SU-DHL-6 (cell line): ENCODE results near the gene KCNA3.

Experiments
- H2AFZ ChIP-seq: fragments of 200-600 bp; sonication (generic); 2 replicates; pipeline ENCODE4 v1.6.1; 2014; ENCODE audit warnings: low read depth, mild to moderate bottlenecking, moderate library complexity, mixed read lengths, antibody characterized with exemption, low read length; ENCODE audit not compliant: severe bottlenecking
- H3F3A ChIP-seq: fragments of 200-600 bp; shearing (Covaris generic); 2 replicates; pipeline ENCODE4 v1.6.0; 2016; ENCODE audit warnings: antibody characterized with exemption, mild to moderate bottlenecking; ENCODE audit not compliant: insufficient read depth
- H3K27ac ChIP-seq: fragments of 200-600 bp; sonication (generic); 2 replicates; pipeline ENCODE4 v1.5.1; 2016; ENCODE audit warnings: low read depth, mild to moderate bottlenecking, low read length, moderate library complexity, mixed read lengths
- H3K27me3 ChIP-seq: fragments of 200-600 bp; sonication (generic), shearing (Covaris generic); 2 replicates; pipeline ENCODE4 v1.6.0; 2014; ENCODE audit warnings: mild to moderate bottlenecking, low read length
- H3K36me3 ChIP-seq: fragments of 200-600 bp; sonication (generic); 2 replicates; pipeline ENCODE4 v1.6.1; 2014; ENCODE audit warnings: mild to moderate bottlenecking, low read length, mixed read lengths
- H3K4me2 ChIP-seq: fragments of 300-600, 200-600 bp; shearing (Covaris generic), sonication (generic); 2 replicates; pipeline ENCODE4 v1.6.0; 2014; ENCODE audit warnings: low read length, low read depth, mild to moderate bottlenecking; ENCODE audit not compliant: poor library complexity, severe bottlenecking
- H3K4me3 ChIP-seq: fragments of 200-600 bp; sonication (generic); 2 replicates; pipeline ENCODE4 v1.5.1; 2014; ENCODE audit warnings: antibody characterized with exemption, low read length, mild to moderate bottlenecking, mixed read lengths; ENCODE audit not compliant: insufficient read depth, poor library complexity, severe bottlenecking
- H3K79me2 ChIP-seq: fragments of 200-600 bp; sonication (generic); 2 replicates; pipeline ENCODE4 v1.6.1; 2014; ENCODE audit warnings: mild to moderate bottlenecking, low read length, moderate library complexity; ENCODE audit not compliant: insufficient read depth
- H3K9ac ChIP-seq: fragments of 200-600 bp; sonication (generic); 2 replicates; pipeline ENCODE4 v1.7.0; 2014; ENCODE audit warnings: mild to moderate bottlenecking, low read length
- H3K9me2 ChIP-seq: fragments of 200-600 bp; sonication (generic); replicated peaks from 2 replicates; pipeline ENCODE4 v1.6.1; 2014; ENCODE audit warnings: low read length; ENCODE audit not compliant: insufficient read depth
- H3K9me3 ChIP-seq: fragments of 200-600 bp; sonication (generic); 2 replicates; pipeline ENCODE4 v1.6.1; 2014; ENCODE audit warnings: low read length, mixed read lengths; ENCODE audit not compliant: insufficient read depth
- H4K20me1 ChIP-seq: fragments of 200-600 bp; sonication (generic); 2 replicates; pipeline ENCODE4 v1.6.1; 2014; ENCODE audit warnings: low read depth, mild to moderate bottlenecking, antibody characterized with exemption, low read length, moderate library complexity, mixed read lengths
- EZH2phosphoT487 ChIP-seq: fragments of 200-600 bp; sonication (generic), shearing (Covaris generic); conservative IDR thresholded peaks from 2 replicates; pipeline ENCODE4 v1.6.1; 2018; ENCODE audit warnings: mild to moderate bottlenecking, antibody characterized with exemption, low read length, moderate library complexity, mixed read lengths
- TF ChIP-seq, protein P1 (sequence below): fragments of 200-600 bp; sonication (generic); IDR thresholded peaks from one replicate; pipeline ENCODE4 v1.5.1; 2017; ENCODE audit warnings: antibody characterized with exemption, mild to moderate bottlenecking, low read length, moderate library complexity; ENCODE audit not compliant: insufficient read depth, poor library complexity, severe bottlenecking

The KCNA3 gene

DNA sequence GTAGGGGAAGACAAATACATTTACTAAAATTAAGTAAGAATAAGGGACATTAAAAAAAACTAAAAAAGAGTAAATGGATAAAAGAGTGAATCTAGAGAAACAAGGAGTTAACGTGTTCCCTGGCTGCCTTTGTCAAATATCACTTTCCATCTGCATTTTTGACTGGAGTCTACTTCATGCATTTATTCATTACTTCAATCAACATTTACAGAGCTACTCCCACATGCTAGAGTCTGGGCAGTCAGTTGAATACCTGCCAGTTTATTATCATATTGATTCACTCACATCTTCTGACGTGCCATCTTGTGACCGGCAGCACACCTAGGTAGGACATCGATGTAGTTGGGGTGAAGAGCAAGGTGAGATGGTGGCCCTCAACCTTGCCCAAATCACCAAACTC lies 35.6 kb upstream of the KCNA3 start:
- no peaks in the 10 kb centered on the region for H3K27me3 ChIP-seq
- no peaks in the 10 kb centered on the region for H3K79me2 ChIP-seq
- no peak for TF ChIP-seq EZH2phosphoT487
- no peak overlapping the region for H3K4me2 ChIP-seq
- no peak overlapping the region for H3K9ac ChIP-seq
- H4K20me1 ChIP-seq, result no peaks in the 10 kb centered on the region
- H3K9me3 ChIP-seq, result no peaks in the 10 kb centered on the region
- H3K27ac ChIP-seq, result no peak overlapping the region
- no peaks in the 10 kb centered on the region for H3K36me3 ChIP-seq
- no peaks in the 10 kb centered on the region for H3K9me2 ChIP-seq
- no peak overlapping the region for H3K4me3 ChIP-seq
- H3F3A ChIP-seq, result no peaks in the 10 kb centered on the region
- no peak overlapping the region for H2AFZ ChIP-seq

DNA sequence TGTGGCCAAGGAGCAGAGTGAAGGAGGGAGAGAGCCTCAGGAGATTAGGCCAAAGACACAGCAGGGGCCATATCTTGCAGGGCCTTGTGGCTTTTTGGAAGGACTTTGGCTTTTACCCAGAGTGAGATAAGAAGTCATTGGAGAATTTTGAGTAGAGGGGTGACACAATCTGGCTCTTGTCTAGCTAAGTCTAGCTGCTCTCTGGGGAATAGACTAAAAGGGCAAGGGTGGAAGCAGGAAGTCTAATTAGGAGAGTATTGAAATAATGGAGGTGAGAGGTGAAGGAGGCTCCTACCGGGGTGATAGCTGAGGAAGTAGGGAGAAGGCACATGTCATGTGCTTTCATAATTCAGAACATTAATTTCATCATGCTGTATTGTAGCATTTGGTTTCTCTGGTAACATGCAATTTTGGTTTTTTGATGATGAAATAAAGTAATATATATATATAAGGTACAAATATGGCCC lies 34.3 kb upstream of the KCNA3 start:
- Histone ChIP-seq H3K9ac (no peak overlapping the region), H2AFZ (no peak overlapping the region), H3K36me3 (no peaks in the 10 kb centered on the region), H3K4me3 (no peak overlapping the region), H3K27ac (no peak overlapping the region), H4K20me1 (no peaks in the 10 kb centered on the region), H3K9me3 (no peaks in the 10 kb centered on the region), H3K27me3 (no peaks in the 10 kb centered on the region), H3F3A (no peaks in the 10 kb centered on the region), H3K4me2 (no peak overlapping the region), H3K79me2 (no peaks in the 10 kb centered on the region), H3K9me2 (no peaks in the 10 kb centered on the region)
- no peak for TF ChIP-seq EZH2phosphoT487
- TF ChIP-seq, protein P1, sequence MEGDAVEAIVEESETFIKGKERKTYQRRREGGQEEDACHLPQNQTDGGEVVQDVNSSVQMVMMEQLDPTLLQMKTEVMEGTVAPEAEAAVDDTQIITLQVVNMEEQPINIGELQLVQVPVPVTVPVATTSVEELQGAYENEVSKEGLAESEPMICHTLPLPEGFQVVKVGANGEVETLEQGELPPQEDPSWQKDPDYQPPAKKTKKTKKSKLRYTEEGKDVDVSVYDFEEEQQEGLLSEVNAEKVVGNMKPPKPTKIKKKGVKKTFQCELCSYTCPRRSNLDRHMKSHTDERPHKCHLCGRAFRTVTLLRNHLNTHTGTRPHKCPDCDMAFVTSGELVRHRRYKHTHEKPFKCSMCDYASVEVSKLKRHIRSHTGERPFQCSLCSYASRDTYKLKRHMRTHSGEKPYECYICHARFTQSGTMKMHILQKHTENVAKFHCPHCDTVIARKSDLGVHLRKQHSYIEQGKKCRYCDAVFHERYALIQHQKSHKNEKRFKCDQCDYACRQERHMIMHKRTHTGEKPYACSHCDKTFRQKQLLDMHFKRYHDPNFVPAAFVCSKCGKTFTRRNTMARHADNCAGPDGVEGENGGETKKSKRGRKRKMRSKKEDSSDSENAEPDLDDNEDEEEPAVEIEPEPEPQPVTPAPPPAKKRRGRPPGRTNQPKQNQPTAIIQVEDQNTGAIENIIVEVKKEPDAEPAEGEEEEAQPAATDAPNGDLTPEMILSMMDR, result no peak

DNA sequence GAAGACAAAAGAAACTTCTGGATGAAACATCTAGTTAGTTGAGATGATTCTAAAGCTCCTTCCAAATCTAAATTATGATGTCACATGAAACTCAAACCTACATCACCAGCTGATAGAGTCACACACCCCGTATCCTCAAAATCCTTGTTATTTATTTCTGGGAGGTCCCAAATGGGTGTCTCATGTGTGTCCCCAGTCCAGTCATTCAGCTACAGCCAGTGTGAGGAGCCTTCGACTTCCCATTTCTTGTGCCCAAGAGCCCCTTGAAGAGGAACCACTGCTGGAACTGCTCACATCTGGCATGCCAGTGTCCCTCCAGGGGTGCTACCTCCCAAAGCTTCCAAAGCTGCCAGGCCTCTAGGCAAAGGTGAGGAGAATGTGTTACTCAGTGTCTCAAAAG lies 32.5 kb upstream of the KCNA3 start:
- Histone ChIP-seq H2AFZ (no peak overlapping the region), H3K27ac (no peak overlapping the region)

DNA sequence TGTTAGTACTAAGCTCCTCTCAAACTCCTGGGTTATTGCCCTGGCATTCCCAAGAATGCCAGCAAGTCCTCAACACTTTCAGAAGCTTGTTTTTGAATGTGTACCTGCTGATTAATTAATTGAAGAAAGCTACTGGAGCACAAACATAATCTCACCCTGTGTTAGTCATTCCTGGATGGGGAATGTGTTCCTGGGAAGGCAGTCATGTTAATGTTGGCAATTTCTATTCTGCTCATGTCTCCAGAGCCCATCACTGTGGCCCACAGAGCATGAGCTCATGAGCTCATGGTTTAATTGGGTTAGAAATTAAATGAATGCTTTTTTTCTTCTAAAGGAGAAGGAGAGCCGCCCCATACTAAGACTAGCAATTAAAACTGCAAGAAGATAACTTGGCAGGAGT lies 31.9 kb upstream of the KCNA3 start:
- Histone ChIP-seq H3K9me3 (no peaks in the 10 kb centered on the region), H4K20me1 (no peaks in the 10 kb centered on the region), H3K4me2 (no peak overlapping the region), H3F3A (no peaks in the 10 kb centered on the region), H3K4me3 (no peak overlapping the region), H3K27ac (no peak overlapping the region), H3K27me3 (no peaks in the 10 kb centered on the region), H3K79me2 (no peaks in the 10 kb centered on the region), H3K36me3 (no peaks in the 10 kb centered on the region), H3K9ac (no peak overlapping the region), H2AFZ (no peak overlapping the region), H3K9me2 (no peaks in the 10 kb centered on the region)
- TF ChIP-seq EZH2phosphoT487, result no peak
- TF ChIP-seq, protein P1, result no peak

More for the DNA sequence above, 32.5 kb upstream of the KCNA3 start:
- no peaks in the 10 kb centered on the region for H3K79me2 ChIP-seq
- H3K4me2 ChIP-seq, result no peak overlapping the region
- H3K27me3 ChIP-seq, result no peaks in the 10 kb centered on the region
- no peaks in the 10 kb centered on the region for H3F3A ChIP-seq
- H4K20me1 ChIP-seq, result no peaks in the 10 kb centered on the region
- no peaks in the 10 kb centered on the region for H3K9me2 ChIP-seq
- H3K4me3 ChIP-seq, result no peak overlapping the region
- no peak for TF ChIP-seq EZH2phosphoT487
- TF ChIP-seq, protein P1, result no peak
- no peaks in the 10 kb centered on the region for H3K9me3 ChIP-seq
- H3K9ac ChIP-seq, result no peak overlapping the region
- H3K36me3 ChIP-seq, result no peaks in the 10 kb centered on the region
